COLO668 (cell line): ENCODE measurements around the gene WASL.
"Not testable (repeated sequence)": the region's sequence is repeated elsewhere in the genome, so short reads cannot be mapped to it uniquely, and the experiment has no call there.

Experiments used
- DNase-seq: peaks from one replicate; lab custom pipeline; 2025; ENCODE audit not compliant: unreplicated experiment; lab: John Stamatoyannopoulos, UW

Gene WASL

GRCh38 chr7:123635551-123636359 is 113.0 kb downstream of the WASL start:
- DNase-seq: no peak

GRCh38 chr7:123634011-123634573 is 114.7 kb downstream of the WASL start:
- not testable (repeated sequence) for DNase-seq

- DNase-seq: no peak
Measured at GRCh38 chr7:123633553-123633952, 115.2 kb downstream of the WASL start.

- no peak for DNase-seq
Measured at GRCh38 chr7:123632808-123633207, 116.0 kb downstream of the WASL start.
